Gastrocnemius medialis (tissue), 4 donors: ENCODE data around the gene RBL2.

Experiments
- CTCF ChIP-seq, 5 experiments: fragments of 450-650 bp in 3 of 5; fragments of 200-600 bp in 2 of 5; sonication (generic) in 2 of 5; IDR thresholded peaks in 4 of 5; conservative IDR thresholded peaks in 1 of 5; 1 replicate in 4 of 5; 2 replicates in 1 of 5; pipeline ENCODE4 v1.5.1; 2016 to 2019; ENCODE audit warnings: antibody characterized with exemption in 5 of 5, mild to moderate bottlenecking in 3 of 5, moderate library complexity in 3 of 5
- POLR2A ChIP-seq, 2 donors: fragments of 450-650 bp; IDR thresholded peaks; one replicate each; pipeline ENCODE4 v1.6.1; 2017; ENCODE audit warnings: antibody characterized with exemption in 2 of 2, mild to moderate bottlenecking in 2 of 2, moderate library complexity in 2 of 2

GRCh38 chr16:53404959-53405358 is 29.3 kb upstream of the RBL2 start:
- TF ChIP-seq POLR2A (IDR thresholded peaks at IDR 0.05) (no peak), CTCF (IDR thresholded peaks at IDR 0.05 in 4 of 5, conservative IDR thresholded peaks at IDR 0.05 in 1 of 5) (no peak)
